GM18519 (cell line): ENCODE results near the gene GRAP2.
"Not testable (repeated sequence)": the region's sequence is repeated elsewhere in the genome, so short reads cannot be mapped to it uniquely, and the experiment has no call there.

Experiments used
- ATAC-seq: cut with Tn5 transposase; IDR thresholded peaks from one replicate; pipeline ENCODE4 v1.9.1; 2021; ENCODE audit warnings: mild to moderate bottlenecking, moderate library complexity; ENCODE audit not compliant: unreplicated experiment, low FRiP score

The GRAP2 gene

DNA sequence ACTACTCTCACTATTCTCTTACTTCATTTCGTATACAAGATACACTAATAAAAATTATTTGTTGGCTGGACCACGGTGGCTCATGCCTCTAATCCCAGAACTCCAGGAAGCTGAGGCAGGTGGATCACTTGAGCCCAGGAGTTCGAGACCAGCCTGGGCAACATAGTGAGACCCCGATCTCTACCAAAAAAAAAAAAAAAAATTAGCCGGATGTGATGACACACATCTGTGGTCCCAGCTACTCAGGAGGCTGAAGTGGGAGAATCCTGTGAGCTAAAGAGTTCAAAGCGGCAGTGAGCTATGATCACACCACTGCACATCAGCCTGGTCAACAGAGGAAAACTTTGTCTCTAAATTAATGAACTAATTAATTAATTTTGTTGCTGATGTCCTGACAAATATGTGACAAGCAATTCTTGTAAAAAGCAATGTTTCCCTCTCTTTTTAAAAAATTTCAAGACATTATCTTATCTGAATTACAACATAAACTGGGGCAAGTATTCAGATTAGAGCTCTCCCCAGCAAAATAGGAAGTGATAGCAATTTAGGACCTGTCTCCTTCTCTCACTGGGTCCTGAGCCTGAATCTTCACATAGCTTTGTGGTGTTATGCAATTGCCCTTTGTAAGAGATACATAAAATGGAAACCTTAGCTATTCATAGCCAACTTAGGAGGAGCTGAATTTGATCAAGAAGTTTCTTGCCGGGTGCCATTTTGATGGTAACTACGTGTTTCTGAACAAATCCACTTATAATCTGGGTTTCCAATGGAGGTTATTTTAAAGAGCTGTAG, 41.8 kb downstream of the GRAP2 start:
- ATAC-seq = no peak

DNA sequence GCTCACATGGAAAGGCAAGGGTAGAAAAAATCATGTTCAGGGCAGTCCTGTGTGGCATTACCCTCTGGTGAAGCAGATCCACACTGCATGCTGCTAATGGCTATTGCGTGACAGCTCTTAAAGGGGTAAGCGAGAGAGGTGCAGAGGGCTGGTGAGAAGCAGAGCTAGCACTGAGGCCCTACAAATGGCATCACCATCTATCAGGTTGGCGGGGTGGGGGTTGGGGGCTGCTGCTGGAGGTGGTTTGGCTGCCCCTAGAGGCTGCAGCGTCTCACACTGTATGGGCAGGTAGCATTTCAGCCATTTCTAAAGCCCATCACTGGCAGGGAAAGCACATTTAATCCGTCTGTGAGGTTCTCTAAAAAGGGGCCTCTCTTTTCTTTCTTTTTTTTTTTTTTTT, 42.5 kb downstream of the GRAP2 start:
- no peak for ATAC-seq

DNA sequence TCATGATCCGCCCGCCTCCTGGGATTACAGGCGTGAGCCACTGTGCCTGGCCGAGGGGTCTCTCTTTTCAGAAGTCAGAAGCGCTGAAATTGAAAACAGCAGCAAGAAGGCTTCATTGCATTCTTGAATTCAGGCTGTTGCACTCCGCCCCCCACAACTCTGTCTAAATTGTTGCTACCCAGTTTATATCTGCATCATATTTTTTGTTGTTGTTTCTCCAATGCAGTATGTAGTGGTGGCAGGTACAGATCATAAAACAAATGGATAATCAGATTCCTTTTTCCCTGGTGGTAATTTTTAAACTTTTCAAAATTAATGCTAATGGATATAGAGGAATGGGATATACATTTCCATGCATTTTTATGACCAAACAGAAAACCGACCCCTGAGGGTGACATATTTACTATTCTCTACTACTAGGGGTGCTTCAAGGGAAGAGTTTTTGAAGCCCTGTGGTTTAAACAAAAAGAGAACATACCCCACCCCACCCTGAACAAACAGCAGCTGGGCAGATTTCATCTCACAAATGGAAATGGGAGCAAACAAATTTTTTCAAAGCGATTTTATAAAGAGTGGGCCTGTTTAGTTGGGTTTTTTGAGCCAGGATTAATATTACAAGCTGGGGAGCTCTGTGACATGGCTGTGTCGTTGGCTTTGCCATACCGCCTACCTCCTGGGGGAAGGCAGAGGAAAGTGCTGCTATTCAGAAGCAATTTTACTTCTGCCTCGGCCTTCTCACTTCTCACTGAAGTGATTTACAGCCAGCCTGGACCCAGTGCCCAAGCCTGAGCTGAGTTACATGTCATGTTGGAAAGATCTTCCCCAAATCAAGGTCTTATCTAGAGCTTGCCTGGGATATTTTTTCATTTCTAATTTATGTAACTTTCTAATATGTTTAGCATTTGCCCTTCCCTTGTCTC, 43.3 kb downstream of the GRAP2 start:
- no peak for ATAC-seq

DNA sequence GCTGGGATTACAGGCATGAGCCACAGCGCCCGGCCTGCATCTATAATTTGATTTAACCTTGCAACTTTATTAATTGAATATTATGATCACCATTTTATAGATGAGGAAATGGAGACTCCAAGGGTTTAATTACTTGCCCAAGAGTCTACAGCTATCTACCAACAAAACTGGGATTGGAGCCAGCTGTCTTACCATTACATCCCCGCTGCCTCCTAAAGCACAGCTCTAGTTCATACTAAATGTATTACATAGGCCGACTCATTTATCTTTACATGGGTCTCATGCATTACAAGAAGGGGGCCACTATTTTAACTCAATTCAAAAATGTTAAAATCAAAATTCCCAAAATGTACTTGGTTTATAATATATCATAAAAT, 45.2 kb downstream of the GRAP2 start:
- no peak for ATAC-seq

DNA sequence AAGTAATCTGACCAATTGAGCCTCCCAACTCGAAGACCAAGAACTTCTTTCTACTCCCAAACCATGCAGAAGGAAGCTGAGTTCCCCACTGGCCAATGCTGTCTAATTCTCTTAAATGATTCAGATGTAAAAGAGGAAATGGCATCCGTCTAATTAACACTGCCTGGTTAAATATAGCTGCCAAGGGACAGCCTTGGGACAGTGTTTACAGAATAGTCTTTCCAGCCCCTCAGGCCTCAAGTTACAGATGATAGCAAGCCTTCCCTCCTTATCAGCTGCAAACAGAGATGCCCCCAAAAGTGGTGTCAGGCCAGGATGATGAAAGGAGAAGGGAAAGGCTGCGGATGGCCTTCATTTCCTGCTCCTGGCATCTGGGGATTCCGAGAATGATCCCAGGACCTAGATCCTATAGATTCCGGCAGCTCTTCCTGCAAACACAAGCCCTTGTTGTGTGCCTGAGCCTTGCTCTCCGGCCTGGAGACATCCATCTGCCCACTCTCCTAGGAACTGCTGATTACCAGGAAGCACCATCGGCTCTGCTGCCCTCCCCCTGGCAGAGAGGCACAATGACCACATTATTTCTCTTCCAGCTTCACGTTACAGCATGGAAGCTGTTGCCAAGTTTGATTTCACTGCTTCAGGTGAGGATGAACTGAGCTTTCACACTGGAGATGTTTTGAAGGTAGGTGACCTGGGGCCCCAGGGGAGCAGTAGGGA, 45.8 kb downstream of the GRAP2 start:
- no peak for ATAC-seq

DNA sequence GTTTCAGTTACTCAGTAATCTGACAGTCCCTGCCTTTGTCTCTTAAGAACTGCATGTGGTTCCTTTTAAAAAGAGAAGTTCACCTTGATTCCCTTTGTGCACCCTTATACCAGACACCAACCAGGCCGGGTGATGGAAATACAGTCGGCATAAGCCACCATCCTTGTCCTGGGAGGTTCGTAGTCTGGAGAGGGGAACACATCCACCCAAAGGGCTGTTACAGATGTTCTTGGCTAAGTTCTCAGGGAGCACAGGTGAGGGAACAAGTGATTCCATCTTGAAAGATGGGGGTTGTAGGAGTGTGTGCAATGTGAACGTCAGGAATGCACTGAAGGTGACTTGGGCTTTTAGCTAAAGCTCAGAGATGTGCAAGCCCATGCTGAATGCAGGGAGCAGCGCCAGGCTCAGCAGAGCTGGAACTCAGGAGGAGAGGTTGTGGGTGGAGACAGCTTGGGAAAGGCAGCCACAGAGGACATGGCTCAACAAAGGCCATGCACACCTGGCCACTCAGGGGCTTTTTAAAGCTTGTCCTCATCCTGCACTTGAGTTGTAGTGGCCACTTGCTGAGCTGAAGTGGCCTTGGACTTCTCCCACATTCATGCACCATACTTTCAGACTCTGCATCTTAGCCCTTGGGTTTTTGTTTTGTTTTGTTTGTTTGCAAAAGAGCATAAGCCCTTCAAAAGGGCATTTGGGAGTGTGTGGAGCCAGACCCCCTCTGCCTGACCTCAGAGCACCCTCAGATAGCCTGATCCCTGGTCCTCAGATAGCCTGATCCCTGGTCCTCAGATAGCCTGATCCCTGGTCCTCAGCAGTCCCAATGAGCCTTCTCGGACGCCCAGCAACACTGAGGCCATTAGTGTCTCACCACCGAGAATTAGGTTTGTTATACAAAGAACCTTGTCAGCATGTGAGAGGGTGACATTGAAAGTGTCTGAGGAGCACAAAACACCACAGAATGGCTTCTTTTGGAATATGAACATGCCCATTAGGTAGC, 46.6 kb downstream of the GRAP2 start:
- no peak for ATAC-seq

DNA sequence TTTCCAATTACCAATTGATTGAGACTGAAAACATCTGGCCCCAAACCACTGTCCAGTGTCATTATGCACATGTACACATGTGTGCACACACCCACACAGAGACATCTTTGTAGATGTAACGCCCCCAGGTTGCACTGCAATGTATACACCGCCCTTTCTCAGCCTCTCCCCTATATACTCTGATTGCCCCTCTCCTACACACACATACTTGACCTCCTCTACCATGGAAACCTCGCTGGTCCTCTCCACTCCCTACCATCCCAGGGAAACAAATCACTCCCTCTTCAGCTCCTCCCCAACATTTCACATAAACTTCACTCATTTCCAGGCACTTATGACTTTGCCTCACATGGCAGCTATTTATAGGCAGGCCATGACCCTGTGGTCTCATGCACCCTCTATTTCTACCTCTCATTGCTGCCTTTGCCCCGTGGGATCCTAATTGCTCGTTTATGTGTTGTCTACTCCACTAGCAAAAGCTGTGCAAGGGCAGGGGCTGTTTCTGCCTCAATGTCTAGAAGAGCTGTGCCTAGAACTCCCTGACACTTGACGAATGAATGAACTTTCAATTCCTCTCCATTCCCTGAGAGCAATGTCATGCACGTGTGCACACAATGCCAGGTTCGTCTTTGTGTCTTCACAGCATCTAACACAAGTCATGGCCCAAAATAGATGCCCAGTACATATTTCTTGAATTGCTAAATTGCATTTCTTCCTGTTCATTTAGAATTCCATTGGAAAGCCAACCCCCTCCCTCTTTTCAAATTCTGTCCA, 49.3 kb downstream of the GRAP2 start:
- ATAC-seq = no peak

DNA sequence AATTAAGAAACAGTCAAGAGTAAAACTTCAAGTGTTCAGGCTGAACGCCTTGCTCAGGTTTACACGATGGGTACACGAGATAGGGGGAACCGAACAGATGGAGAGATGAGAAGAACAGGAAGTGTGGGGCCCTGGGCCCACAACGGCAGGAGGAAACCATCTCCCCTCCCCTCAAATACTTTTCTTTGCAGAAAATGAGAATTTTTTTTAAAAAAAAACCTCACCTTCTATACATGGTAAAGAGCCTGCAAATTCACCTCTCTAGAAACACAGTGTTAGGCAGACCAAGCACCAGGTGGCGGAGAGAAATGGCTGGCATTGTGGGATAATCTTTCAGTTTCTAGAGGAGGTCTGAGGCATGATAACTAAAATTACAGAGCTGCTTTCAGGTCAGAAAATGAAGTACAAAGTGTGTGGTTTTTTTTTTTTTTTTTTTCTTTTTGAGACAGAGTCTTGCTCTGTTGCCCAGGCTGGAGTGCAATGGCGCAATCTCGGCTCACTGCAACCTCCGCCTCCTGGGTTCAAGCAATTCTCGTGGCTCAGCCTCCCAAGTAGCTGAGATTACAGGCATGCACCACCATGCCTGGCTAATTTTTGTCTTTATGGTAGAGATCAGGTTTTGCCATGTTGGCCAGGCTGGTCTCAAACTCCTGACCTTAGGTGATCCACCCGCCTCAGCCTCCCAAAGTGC, 50.9 kb downstream of the GRAP2 start:
- ATAC-seq = not testable (repeated sequence)

DNA sequence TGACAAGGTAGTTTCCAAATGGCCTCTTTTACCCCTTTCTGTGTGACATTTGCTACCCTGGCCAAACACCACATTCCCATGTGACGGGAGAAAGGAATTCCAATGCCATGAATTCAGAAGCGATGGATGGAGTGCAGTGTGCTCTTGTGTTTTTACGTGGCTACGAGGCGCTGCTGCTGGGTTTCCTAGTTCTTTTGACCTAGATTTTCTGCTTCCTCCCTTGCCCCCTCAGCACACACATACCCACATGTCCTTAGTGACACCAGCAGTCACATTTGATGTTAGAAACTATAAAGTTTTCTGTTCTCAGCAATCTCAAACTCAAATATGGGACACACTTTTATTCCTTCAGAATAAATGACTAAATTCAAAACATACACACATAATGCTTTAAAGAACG, 51.5 kb downstream of the GRAP2 start:
- no peak for ATAC-seq

DNA sequence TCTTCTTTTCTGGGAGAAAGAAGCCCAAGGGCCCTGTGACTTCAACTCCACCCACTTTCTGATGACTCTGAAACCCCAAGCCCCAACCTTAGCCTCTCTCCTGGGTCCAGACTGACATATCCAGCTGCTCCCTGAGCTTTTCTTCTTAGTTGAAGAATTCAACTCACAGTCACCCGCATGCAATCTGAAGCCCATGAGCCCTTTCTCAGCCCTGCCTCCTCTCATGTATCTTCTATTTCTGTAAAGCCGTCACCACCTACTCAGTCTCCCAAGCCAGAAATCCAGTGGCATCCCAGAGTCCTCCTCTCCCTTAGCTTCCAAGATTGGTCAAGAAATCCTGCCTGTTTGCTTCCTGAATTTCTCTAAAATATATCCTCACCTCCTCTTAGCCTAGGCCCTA, 52.2 kb downstream of the GRAP2 start:
- no peak for ATAC-seq

DNA sequence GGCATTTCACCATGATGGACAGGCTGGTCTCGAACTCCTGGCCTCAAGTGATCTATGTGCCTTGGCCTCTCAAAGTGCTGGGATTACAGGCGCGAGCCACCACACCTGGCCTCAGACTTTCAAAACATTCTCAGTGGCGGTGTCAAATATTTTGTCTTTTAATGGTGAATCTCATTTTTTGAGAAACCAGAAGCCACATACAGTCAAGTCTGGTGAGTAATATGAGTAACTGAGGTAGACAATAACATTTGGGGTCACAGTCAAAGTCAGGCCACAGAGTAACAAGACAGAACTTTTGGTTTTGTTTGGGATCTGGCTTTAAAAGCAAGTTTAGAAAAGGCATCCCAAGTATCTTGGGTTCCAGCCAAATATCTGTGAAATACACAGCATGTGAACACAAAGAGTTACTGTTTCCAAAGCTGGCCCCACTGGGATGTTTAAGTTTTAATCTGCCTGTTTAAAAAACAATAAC, 53.7 kb downstream of the GRAP2 start:
- ATAC-seq = no peak

DNA sequence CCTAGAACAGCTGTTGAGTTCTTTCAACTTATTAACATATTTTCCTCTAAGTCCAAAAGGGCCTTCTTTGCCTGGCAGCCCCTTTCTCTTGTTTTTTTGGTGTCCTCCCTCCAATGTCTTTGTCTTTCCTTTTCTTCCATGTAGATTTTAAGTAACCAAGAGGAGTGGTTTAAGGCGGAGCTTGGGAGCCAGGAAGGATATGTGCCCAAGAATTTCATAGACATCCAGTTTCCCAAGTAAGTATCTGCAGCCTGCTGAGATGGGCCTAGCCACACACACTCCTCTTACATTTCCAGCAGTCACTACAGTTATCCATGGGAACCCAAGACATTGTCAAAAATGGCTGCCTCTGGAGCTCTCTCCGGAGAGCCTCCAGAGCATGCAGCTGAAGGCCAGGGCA, 54.8 kb downstream of the GRAP2 start:
- no peak for ATAC-seq

DNA sequence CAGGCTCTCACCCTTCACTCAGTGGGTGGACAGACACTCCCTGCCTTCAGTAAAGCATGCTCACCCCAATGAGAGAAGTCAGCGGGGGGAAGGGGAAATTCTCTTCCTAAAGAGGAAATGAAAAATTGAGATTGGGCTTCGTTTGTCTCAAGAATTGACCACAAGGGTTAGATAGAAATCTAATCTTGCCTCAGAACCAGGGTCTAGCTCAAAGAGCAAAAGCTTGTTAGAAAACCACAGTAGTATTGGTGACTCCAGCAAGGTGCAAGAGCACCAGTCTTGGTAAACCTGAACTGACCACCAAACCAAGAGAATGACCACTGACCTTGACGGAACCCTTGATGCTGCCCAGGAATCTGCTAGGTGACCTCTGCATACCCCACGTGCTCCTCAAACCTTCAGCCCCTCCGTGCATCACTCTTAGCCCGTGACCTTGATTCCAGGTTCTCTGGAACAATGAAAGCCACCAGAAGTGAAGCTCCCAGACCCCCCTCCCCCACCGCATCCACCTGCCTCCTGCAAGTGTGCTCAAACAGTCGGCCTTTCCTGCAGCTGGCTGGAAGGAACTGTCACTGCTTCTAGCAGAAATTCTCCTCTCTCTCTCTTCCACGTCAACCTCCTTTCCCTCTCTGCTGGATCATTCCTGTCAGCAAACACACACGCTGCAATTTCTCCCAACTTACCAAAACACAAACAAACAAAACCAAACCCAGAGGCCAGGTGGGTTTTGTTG, 56.2 kb downstream of the GRAP2 start:
- no peak for ATAC-seq

DNA sequence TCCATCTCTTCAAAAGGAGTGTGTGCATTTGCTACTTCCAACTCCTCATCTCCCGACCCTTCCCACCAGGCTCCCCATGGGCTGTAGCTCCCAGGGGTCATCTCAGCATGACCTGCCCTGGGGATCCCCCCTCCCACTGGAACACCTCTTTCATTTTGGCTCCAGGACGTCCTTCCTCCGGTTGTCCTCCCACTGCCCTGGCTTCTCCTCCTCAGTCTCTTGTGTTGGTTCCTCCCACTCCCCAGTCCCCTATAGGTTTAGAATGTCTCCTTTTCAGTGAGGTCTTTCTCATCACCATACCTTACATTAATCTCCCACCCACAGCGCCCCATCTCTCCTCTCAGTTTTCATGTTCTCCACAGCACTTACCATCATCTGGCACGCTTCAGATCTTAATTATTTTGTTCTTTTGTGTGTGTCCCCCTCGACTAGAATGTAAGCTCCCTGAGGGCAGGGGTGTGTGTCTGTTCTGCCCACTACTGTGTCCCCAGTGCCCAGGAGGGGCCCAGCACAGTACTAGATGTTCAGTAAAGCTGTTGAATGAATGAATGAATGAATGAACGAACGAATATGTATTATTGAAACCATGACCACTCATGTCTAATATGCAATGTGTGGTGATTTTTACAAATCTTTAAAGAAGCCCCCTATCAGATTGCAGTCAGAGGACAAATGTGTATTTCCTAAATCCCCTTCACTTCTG, 57.3 kb downstream of the GRAP2 start:
- no peak for ATAC-seq

DNA sequence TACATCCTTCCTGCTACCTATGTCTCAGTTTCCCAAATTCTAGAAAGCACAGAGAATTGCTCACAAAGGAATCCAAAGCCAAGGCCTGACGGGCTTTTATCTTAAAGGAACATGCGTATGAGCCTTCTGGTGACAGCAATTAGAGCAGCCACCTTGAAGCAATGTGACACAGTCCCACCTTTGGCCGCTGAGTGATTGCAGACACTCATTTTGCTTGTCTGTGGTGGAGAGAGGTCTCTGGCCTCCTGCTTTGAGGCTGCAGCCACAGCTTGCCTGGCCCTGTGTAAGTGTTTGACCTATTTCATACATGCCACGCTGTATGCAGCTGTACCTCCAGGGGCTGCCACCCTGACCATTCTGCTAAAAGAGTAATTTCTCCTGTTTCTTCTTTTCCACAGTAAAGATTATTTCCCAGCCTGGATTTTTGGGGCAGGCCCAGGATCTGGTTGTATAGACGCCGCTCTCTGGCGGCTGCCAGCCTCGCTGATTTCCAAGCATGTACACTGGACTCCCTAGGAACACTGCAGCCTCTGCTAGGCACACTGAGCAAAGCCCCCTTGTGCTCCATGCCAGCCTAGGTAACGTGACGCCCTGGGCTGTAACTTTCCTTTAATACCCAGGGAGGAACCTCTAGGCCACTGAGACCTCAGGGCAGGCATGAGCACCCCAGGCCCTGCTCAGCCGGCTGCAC, 58.2 kb downstream of the GRAP2 start:
- no peak for ATAC-seq

DNA sequence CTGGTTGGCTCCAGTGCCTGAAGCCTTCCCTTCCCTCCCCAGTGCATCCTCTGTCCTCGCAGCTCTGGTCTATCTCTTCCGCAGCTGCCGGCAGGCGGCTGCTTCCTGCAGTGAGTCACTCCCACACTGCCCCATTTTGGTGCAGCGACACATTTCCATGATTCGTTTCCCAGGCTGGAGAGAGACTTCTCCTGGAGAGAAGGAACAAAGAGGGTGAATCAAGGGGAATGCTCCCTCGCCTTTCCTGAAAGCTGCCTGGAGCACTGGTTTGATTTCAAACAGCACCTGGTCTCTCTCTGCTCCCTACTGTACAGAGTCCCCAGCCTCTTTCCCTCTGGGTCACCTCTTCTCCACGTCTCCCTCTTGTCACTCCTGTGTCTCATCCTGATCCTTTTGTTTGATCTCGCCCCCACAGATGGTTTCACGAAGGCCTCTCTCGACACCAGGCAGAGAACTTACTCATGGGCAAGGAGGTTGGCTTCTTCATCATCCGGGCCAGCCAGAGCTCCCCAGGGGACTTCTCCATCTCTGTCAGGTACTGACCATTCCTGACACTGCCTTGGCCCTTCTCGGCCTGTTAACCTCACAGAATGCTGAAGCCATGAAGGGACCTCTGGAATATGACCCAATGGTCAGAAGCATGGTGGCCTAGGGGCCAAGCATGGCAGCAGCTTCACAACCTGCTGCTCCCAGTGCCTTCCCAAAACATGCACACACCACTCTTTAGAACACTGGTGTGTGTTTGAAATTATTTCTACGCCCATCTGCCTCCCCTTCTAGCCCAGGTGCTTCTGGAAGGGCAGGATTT, 59.0 kb downstream of the GRAP2 start, which contains the start of gene TMA7B:
TMA7B (plus strand) TSS at position 758 of the 808 bp plus-strand sequence. CDS start 3,978 bp downstream, outside the sequence.
- ATAC-seq = no peak
